Keratinocyte (primary cell): ENCODE data around the gene MSI1. TPM values are rescaled to one million over a fixed set of nuclear protein-coding genes. Genes with fewer than 3 reads are reported as not detected.

Experiments used
- DNase-seq: peaks from one replicate; pipeline ENCODE4 v3.0.0-alpha.2; 2011; ENCODE audit warnings: low read depth, missing footprints, low spot score
- FAIRE-seq: peaks from 2 replicates; lab custom pipeline; 2011; peaks lifted over from hg19 to GRCh38; lab: Jason Lieb, UNC
- H2AFZ ChIP-seq: 2 replicates; pipeline ENCODE4 v1.6.0; 2012; ENCODE audit warnings: low read length, control low read depth, inconsistent platforms; ENCODE audit not compliant: control insufficient read depth
- H3K27ac ChIP-seq: 2 replicates; pipeline ENCODE4 v1.5.1; 2011; ENCODE audit warnings: low read length; ENCODE audit not compliant: control insufficient read depth, insufficient read depth
- H3K27me3 ChIP-seq: 3 replicates; pipeline ENCODE4 v1.6.0; 2011; ENCODE audit warnings: low read length; ENCODE audit not compliant: control insufficient read depth, insufficient read depth; ENCODE audit errors: extremely low read depth
- H3K36me3 ChIP-seq, 2 experiments: 2 replicates in 1 of 2; 3 replicates in 1 of 2; pipeline ENCODE4 v1.5.1; 2011; ENCODE audit warnings: low read length in 2 of 2, mild to moderate bottlenecking in 1 of 2; ENCODE audit not compliant: control insufficient read depth in 2 of 2, insufficient read depth in 2 of 2; ENCODE audit errors: extremely low read depth in 1 of 2
- H3K4me1 ChIP-seq: 3 replicates; pipeline ENCODE4 v1.5.1; 2011; ENCODE audit warnings: low read length; ENCODE audit not compliant: control insufficient read depth, insufficient read depth; ENCODE audit errors: extremely low read depth
- H3K4me2 ChIP-seq: 3 replicates; pipeline ENCODE4 v1.6.0; 2011; ENCODE audit warnings: low read depth, low read length; ENCODE audit not compliant: control insufficient read depth, insufficient read depth; ENCODE audit errors: extremely low read depth
- H3K4me3 ChIP-seq, 3 experiments: fragments of 200-600 bp in 1 of 3; sonication (generic) in 1 of 3; 2 replicates in 2 of 3; 3 replicates in 1 of 3; pipeline ENCODE4 v1.5.1; 2011 to 2016; ENCODE audit warnings: low read length in 3 of 3, mild to moderate bottlenecking in 3 of 3, control low read depth in 2 of 3, inconsistent platforms in 1 of 3, low read depth in 1 of 3, mixed read lengths in 1 of 3, mixed run types in 1 of 3, moderate library complexity in 1 of 3; ENCODE audit not compliant: control insufficient read depth in 2 of 3, insufficient read depth in 2 of 3; ENCODE audit errors: extremely low read depth in 1 of 3
- H3K79me2 ChIP-seq: 2 replicates; pipeline ENCODE4 v1.6.0; 2012; ENCODE audit warnings: low read length; ENCODE audit not compliant: control insufficient read depth, insufficient read depth
- H3K9ac ChIP-seq: 3 replicates; pipeline ENCODE4 v1.6.0; 2011; ENCODE audit warnings: low read length; ENCODE audit not compliant: control insufficient read depth, insufficient read depth; ENCODE audit errors: extremely low read depth
- H3K9me1 ChIP-seq: 3 replicates; pipeline ENCODE4 v1.6.0; 2011; ENCODE audit warnings: low read length; ENCODE audit not compliant: control insufficient read depth, insufficient read depth; ENCODE audit errors: extremely low read depth
- H3K9me3 ChIP-seq: 2 replicates; pipeline ENCODE4 v1.5.1; 2012; ENCODE audit warnings: low read depth, low read length; ENCODE audit not compliant: control insufficient read depth
- H4K20me1 ChIP-seq: 3 replicates; pipeline ENCODE4 v1.6.0; 2011; ENCODE audit warnings: low read length; ENCODE audit not compliant: control insufficient read depth, insufficient read depth; ENCODE audit errors: extremely low read depth
- EZH2 ChIP-seq: IDR thresholded peaks from one replicate; pipeline ENCODE4 v1.6.1; 2012; ENCODE audit warnings: inconsistent platforms, mild to moderate bottlenecking, low read length, moderate library complexity
- dilution Hi-C: fragments of 300-500 bp; cut with MboI; formaldehyde crosslinking; loops from one replicate; pipeline ENCODE4 v1.7.0; 2020; ENCODE audit warnings: low sequenced_read_pairs; ENCODE audit not compliant: extremely low pct_ligation_motif_present
- polyA plus RNA-seq, 5 experiments: library from polyadenylated mRNA; depleted of rRNA in 3 of 5; stranded (reverse) in 3 of 5; stranded (forward) in 1 of 5; unstranded in 1 of 5; fragments of >200 nt; gene quantifications; 1 replicate in 1 of 5; 2 replicates in 3 of 5; 3 replicates in 1 of 5; pipeline versions ENCODE4 v1.2.1 to v1.2.3, GENCODE V29; 2011 to 2012; ENCODE audit warnings: missing spikeins in 2 of 5, low read depth in 1 of 5, low replicate concordance in 1 of 5
- TF ChIP-seq, protein P1 (sequence below), 3 experiments: IDR thresholded peaks in 1 of 3; conservative IDR thresholded peaks in 1 of 3; optimal IDR thresholded peaks in 1 of 3; 2 replicates in 2 of 3; 3 replicates in 1 of 3; pipeline versions ENCODE3 to v1.5.1; 2011; ENCODE audit warnings: low read length in 3 of 3, mild to moderate bottlenecking in 3 of 3, moderate library complexity in 2 of 3, control low read depth in 1 of 3, inconsistent platforms in 1 of 3; ENCODE audit not compliant: insufficient read depth in 2 of 3; ENCODE audit errors: extremely low read depth in 1 of 3

MSI1 gene
- polyA plus RNA-seq, 1 donor (not counting 4 experiments of a cell fraction or from before 2014, with no cell fraction given) = not detected

DNA sequence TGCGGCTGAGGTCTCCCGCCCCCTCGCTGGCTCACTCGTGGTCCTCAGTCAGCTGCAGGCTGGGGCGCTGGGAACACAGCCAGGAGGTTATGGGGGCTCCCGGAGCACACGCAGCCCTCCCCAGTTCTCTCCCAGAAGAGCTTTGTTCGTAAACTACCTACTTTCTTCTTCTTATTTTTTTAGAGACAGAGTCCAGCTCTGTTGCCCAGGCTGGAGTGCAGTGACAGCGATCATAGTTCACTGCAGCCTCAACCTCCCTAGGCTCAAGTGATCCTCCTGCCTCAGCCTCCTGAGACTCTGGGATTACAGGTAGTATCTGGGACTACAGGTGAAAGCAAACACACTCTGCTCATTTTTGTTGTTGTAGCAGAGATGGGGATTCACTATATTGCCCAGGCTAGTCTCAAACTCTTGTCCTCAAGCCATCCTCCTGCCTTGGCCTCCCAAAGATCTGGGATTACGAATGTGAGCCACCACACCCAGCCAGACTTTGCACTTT, 25.9 kb downstream of the MSI1 start:
- TF ChIP-seq EZH2 = no peak
- TF ChIP-seq, protein P1, sequence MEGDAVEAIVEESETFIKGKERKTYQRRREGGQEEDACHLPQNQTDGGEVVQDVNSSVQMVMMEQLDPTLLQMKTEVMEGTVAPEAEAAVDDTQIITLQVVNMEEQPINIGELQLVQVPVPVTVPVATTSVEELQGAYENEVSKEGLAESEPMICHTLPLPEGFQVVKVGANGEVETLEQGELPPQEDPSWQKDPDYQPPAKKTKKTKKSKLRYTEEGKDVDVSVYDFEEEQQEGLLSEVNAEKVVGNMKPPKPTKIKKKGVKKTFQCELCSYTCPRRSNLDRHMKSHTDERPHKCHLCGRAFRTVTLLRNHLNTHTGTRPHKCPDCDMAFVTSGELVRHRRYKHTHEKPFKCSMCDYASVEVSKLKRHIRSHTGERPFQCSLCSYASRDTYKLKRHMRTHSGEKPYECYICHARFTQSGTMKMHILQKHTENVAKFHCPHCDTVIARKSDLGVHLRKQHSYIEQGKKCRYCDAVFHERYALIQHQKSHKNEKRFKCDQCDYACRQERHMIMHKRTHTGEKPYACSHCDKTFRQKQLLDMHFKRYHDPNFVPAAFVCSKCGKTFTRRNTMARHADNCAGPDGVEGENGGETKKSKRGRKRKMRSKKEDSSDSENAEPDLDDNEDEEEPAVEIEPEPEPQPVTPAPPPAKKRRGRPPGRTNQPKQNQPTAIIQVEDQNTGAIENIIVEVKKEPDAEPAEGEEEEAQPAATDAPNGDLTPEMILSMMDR (optimal IDR thresholded peaks at IDR 0.05 in 1 of 3, IDR thresholded peaks at IDR 0.05 in 1 of 3, conservative IDR thresholded peaks at IDR 0.05 in 1 of 3; ENCODE audit: extremely low read depth in 1 of 3, insufficient read depth in 2 of 3, low read length in 3 of 3) = no peak
- no peaks in the 10 kb centered on the region for H3K36me3 ChIP-seq
- dilution Hi-C loops = no loop called here
- H4K20me1 ChIP-seq = no peaks in the 10 kb centered on the region
- H3K4me1 ChIP-seq = no peaks in the 10 kb centered on the region
- no peak overlapping the region for H3K27ac ChIP-seq
- no peak overlapping the region for H3K9ac ChIP-seq
- no peaks in the 10 kb centered on the region for H3K79me2 ChIP-seq
- H2AFZ ChIP-seq = no peak overlapping the region
- no peaks in the 10 kb centered on the region for H3K27me3 ChIP-seq
- H3K9me3 ChIP-seq = no peaks in the 10 kb centered on the region
- no peaks in the 10 kb centered on the region for H3K9me1 ChIP-seq
- H3K4me3 ChIP-seq = no peak overlapping the region
- DNase-seq (no peak), FAIRE-seq (no peak)
- H3K4me2 ChIP-seq = no peak overlapping the region

DNA sequence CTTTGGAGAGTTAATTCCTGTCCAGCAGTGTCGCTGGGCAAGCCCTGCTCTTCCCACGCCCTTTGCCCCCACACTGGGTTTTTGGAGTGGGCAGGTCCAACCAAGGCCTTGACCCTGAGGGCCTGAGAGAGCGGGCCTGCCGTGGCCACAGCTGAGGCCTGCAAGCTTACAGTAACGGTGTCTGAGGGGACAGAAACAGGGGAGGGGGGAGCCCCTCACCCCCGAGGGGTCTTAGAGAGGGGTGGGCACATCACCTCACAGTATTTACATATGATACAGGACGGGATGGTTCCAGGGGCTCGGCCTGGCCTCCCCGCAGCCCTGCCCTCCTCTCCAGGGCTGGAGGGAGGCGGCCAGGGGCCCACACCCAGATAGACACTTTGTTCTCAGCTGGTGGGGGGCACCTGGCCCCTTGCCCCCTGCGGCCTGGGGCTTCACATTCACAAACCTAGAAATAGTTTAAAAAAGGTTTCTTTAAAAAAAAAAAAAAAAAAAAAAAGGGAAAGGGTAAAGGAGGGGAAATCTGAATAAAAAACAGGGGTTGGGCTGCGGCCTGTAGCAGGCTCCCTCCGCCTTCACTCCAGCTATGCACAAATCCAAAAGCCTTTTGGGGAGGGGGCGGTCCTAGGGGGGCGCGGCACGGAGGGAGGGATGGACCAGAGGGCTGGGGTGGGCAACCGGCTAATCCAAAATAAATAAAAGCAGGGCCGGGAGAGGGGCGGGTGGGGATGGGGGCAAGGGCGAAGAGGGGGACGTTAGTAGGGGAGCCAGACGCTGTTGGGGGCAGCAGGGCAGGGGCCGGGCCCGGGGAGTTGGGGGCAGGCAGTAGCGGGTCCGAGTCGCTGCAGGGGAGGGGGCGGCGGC, 26.6 kb downstream of the MSI1 start:
- H3K79me2 ChIP-seq = no peaks in the 10 kb centered on the region
- dilution Hi-C loops = no loop called here
- no peaks in the 10 kb centered on the region for H3K9me1 ChIP-seq
- H3K4me3 ChIP-seq = no peak overlapping the region
- no peak overlapping the region for H3K27ac ChIP-seq
- H3K27me3 ChIP-seq = no peaks in the 10 kb centered on the region
- DNase-seq = no peak
- H3K4me1 ChIP-seq = no peaks in the 10 kb centered on the region
- TF ChIP-seq, protein P1 (optimal IDR thresholded peaks at IDR 0.05 in 1 of 3, IDR thresholded peaks at IDR 0.05 in 1 of 3, conservative IDR thresholded peaks at IDR 0.05 in 1 of 3; ENCODE audit: extremely low read depth in 1 of 3, insufficient read depth in 2 of 3, low read length in 3 of 3) = no peak
- no peak for TF ChIP-seq EZH2
- no peaks in the 10 kb centered on the region for H3K9me3 ChIP-seq
- H2AFZ ChIP-seq = no peak overlapping the region
- H3K4me2 ChIP-seq = no peak overlapping the region
- H4K20me1 ChIP-seq = no peaks in the 10 kb centered on the region
- H3K36me3 ChIP-seq = no peaks in the 10 kb centered on the region
- H3K9ac ChIP-seq = no peak overlapping the region
- FAIRE-seq = no peak
